Coronary artery (tissue), 2 donors: ENCODE data around the gene UIMC1.
"Not testable (repeated sequence)": the region's sequence is repeated elsewhere in the genome, so short reads cannot be mapped to it uniquely, and the experiment has no call there.

Experiments used
- DNase-seq: peaks from one replicate; pipeline ENCODE4 v3.0.0-alpha.2; 2017; ENCODE audit warnings: low spot score
- H3K27ac ChIP-seq, 2 donors: fragments of 200-600 bp; sonication (generic); one replicate each; pipeline ENCODE4 v1.5.1; 2016 to 2019
- H3K4me3 ChIP-seq: fragments of 200-600 bp; sonication (generic); 2 replicates; pipeline ENCODE4 v1.5.1; 2016; ENCODE audit warnings: mild to moderate bottlenecking, moderate library complexity
- TF ChIP-seq, protein P1 (sequence below): fragments of 200-600 bp; sonication (generic); IDR thresholded peaks from one replicate; pipeline ENCODE4 v1.5.1; 2019; ENCODE audit warnings: antibody characterized with exemption

UIMC1 gene

DNA sequence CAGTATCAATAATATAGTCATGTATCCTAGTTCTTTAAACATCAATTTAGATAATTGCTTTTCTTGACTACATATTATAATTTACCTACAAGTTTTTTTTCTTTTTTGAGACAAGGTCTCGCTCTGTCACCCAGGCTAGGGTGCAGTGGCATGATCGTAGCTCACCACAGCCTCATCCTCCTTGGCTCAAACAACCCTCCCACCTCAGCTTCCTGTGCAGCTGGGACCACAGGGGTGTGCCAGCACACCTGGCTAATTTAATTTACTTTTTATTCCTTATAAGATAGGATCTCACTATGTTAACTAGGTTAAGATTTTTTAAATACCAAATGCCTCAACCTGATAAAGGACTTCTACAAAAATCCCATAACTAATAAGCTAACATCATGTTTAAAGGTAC is 21.1 kb downstream of the UIMC1 start:
- no peak for DNase-seq
- no peak overlapping the region for H3K27ac ChIP-seq

DNA sequence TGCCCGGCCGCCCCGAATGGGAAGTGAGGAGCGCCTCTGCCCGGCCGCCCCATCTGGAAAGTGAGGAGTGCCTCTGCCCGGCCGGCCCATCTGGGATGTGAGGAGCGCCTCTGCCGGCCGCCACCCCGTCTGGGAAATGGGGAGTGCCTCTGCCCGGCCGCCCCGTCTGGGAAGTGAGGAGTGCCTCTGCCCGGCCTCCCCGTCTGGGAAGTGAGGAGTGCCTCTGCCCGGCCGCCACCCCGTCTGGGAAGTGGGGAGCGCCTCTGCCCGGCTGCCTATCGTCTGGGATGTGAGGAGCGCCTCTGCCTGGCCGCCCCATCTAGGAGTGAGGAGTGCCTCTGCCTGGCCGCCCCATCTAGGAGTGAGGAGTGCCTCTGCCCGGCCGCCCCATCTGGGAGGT is 22.4 kb downstream of the UIMC1 start:
- DNase-seq, H3K27ac ChIP-seq, H3K4me3 ChIP-seq: not testable (repeated sequence)

More for the DNA sequence above, 21.1 kb downstream of the UIMC1 start:
- TF ChIP-seq, protein P1, sequence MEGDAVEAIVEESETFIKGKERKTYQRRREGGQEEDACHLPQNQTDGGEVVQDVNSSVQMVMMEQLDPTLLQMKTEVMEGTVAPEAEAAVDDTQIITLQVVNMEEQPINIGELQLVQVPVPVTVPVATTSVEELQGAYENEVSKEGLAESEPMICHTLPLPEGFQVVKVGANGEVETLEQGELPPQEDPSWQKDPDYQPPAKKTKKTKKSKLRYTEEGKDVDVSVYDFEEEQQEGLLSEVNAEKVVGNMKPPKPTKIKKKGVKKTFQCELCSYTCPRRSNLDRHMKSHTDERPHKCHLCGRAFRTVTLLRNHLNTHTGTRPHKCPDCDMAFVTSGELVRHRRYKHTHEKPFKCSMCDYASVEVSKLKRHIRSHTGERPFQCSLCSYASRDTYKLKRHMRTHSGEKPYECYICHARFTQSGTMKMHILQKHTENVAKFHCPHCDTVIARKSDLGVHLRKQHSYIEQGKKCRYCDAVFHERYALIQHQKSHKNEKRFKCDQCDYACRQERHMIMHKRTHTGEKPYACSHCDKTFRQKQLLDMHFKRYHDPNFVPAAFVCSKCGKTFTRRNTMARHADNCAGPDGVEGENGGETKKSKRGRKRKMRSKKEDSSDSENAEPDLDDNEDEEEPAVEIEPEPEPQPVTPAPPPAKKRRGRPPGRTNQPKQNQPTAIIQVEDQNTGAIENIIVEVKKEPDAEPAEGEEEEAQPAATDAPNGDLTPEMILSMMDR, result no peak
- no peak overlapping the region for H3K4me3 ChIP-seq

DNA sequence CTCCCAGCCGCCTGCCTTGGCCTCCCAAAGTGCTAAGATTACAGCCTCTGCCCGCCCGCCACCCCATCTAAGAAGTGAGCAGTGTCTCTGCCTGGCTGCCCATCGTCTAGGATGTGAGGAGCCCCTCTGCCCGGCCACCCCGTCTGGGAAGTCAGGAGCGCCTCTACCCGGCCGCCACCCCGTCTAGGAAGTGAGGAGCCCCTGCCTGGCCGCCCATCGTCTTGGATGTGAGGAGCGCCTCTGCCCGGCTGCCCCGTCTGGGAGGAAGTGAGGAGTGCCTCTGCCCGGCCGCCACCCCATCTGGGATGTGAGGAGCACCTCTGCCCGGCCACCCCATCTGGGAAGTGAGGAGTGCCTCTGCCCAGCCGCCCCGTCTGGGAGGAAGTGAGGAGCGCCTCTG is 23.0 kb downstream of the UIMC1 start:
- DNase-seq, H3K27ac ChIP-seq, H3K4me3 ChIP-seq: not testable (repeated sequence)

DNA sequence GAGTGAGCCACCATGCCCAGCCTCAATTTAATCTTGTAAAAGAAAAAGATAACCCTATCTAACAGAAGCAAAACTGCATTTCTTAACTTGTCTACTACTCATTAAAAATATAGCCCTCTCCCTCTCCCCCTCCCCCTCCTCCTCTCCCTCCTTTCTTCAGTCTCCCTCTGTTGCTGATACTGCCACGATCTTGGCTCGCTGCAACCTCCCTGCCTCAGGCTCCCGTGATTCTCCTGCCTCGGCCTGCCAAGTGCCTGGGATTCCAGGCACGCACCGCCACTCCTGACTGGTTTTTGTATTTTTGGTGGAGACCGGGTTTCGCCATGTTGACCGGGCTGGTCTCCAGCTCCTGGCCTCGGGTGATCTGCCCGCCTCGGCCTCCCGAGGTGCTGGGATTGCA is 23.5 kb downstream of the UIMC1 start:
- DNase-seq, H3K4me3 ChIP-seq, H3K27ac ChIP-seq: not testable (repeated sequence)

DNA sequence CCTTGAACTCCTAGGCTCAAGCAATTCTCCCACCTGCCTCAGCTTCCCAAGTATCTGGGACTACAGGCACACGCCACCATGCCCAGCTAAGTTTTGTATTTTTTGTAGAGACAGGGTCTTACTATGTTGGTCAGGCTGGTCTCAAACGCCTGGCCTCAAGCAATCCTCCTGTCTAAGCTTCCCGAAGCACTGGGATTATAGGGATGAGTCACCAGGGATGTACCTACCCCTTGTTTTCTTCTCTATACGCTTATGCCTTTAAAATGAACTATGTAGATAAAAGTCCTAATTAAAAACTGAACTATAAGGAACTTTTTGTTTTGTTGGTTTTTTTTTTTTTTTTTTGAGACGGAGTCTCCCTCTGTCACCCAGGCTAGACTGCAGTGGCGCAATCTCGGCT is 25.8 kb downstream of the UIMC1 start:
- TF ChIP-seq, protein P1, result no peak
- Histone ChIP-seq H3K27ac (no peak overlapping the region), H3K4me3 (no peak overlapping the region)
- DNase-seq, result no peak

DNA sequence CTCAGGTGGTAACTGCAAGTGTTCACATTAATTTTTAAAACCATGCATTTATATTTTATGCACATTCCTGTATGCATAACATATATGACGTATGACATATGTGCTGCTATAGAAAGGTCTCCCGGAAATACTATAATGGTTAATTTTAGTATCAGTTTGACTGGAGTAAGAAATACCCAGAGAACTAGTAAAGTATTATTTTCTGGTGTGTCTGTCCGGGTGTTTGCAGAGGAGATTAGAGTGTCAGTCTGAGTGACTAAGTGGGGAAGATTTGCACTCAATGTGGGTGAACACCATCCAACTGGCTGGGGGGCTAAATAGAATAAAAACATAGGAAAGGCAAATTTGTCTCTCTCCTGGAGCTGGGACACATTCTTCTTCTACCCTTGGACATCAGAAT is 26.9 kb downstream of the UIMC1 start:
- no peak overlapping the region for H3K27ac ChIP-seq
- TF ChIP-seq, protein P1, result no peak

DNA sequence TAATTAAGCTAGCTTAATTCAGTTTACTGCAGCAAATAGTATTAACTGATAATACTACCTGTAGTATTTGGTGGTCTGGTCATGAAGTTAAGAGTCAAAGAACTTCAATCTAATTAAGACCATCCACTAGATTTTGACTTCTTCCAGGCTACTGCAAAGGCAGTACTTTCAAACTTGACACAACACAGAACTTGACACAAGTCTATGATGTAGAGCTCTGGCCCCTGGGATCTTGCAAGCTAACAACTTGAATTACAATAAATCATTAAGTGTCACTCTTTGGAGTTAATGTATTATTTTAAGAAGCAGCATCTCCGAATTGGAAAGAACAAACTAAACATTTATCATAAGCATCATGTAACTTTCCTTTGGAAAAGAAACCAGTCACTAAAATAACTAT is 40.9 kb downstream of the UIMC1 start:
- DNase-seq, result no peak
- TF ChIP-seq, protein P1, result no peak
- Histone ChIP-seq H3K27ac (no peak overlapping the region), H3K4me3 (no peak overlapping the region)

More for the DNA sequence above, 26.9 kb downstream of the UIMC1 start:
- no peak overlapping the region for H3K4me3 ChIP-seq
- no peak for DNase-seq

DNA sequence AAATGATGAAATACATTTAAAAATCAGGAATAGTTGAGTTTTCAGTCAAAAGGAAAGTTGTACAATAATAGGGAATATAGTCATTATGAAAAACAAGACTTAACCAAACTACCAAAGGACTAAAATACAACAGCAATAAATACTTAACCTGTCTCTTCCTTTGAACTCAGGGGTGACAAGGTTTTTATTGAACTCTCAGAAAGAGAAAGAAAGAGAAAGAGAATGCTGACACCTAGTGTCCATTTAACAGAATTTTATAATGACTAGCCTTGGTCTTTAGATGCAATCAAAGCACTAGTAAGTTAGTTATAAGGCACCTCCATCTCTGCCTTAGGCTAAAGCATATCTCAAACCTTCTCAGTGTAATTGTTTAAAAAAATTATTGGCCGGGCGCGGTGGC is 47.5 kb downstream of the UIMC1 start:
- no peak for DNase-seq
- no peak overlapping the region for H3K4me3 ChIP-seq
- no peak overlapping the region for H3K27ac ChIP-seq
- TF ChIP-seq, protein P1, result no peak

DNA sequence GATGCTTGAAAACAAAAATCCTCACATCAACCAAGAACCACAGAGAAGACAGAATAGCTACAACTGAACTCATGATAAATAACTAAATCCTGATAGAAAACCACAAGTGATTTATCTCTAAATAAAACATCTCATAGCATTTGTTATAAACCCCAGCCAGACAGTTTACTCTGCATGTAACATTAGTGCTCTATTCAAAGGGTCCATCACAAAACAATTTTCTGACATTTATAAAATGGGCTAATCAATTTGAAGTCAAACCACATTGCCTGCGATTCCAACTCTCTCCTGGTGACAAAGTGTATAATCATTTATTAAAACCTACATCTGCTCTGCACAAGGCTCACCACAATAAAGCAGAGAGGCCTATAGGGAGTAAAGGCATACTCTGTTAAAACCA is 49.8 kb downstream of the UIMC1 start:
- DNase-seq, result no peak
- no peak overlapping the region for H3K4me3 ChIP-seq
- H3K27ac ChIP-seq, result no peak overlapping the region
- TF ChIP-seq, protein P1, result no peak
